Astrocyte of the hippocampus (primary cell): Measurements from ENCODE around the gene KRTAP10-12.
"Not testable (repeated sequence)": the region's sequence is repeated elsewhere in the genome, so short reads cannot be mapped to it uniquely, and the experiment has no call there.

Experiments
- DNase-seq: peaks from one replicate; pipeline ENCODE4 v3.0.0; 2011; ENCODE audit warnings: low read depth, low spot score

KRTAP10-12 gene

GRCh38 chr21:44670642-44671432, 26.1 kb upstream of the KRTAP10-12 start:
- DNase-seq = no peak

- DNase-seq = no peak
Measured at GRCh38 chr21:44671911-44672310, 25.1 kb upstream of the KRTAP10-12 start.

- no peak for DNase-seq
Measured at GRCh38 chr21:44677881-44678280, 19.1 kb upstream of the KRTAP10-12 start.

- no peak for DNase-seq
Measured at GRCh38 chr21:44681152-44681551, 15.8 kb upstream of the KRTAP10-12 start.

- no peak for DNase-seq
Measured at GRCh38 chr21:44681861-44682579, 15.0 kb upstream of the KRTAP10-12 start, which contains the start of gene KRTAP12-1. TSS of gene KRTAP12-1 (minus strand) at chr21:44682163. CDS start at chr21:44682123, 40 bp downstream.

- DNase-seq = no peak
Measured at GRCh38 chr21:44682580-44683151, 14.3 kb upstream of the KRTAP10-12 start.

- DNase-seq = no peak
Measured at GRCh38 chr21:44684077-44684476, 12.9 kb upstream of the KRTAP10-12 start.

- no peak for DNase-seq
Measured at GRCh38 chr21:44684483-44684882, 12.5 kb upstream of the KRTAP10-12 start.

- DNase-seq = not testable (repeated sequence)
Measured at GRCh38 chr21:44685050-44685449, 11.9 kb upstream of the KRTAP10-12 start.

GRCh38 chr21:44686000-44686781, 10.8 kb upstream of the KRTAP10-12 start:
- no peak for DNase-seq

- no peak for DNase-seq
Measured at GRCh38 chr21:44686843-44687561, 10.0 kb upstream of the KRTAP10-12 start.

- DNase-seq = no peak
Measured at GRCh38 chr21:44687671-44688070, 9.3 kb upstream of the KRTAP10-12 start.

- DNase-seq = not testable (repeated sequence)
Measured at GRCh38 chr21:44689740-44690139, 7.2 kb upstream of the KRTAP10-12 start.

GRCh38 chr21:44691686-44692085, 5.3 kb upstream of the KRTAP10-12 start:
- no peak for DNase-seq

- no peak for DNase-seq
Measured at GRCh38 chr21:44692798-44693512, 4.0 kb upstream of the KRTAP10-12 start.

- DNase-seq = no peak
Measured at GRCh38 chr21:44694776-44695175, 2.2 kb upstream of the KRTAP10-12 start.

- DNase-seq = no peak
Measured at GRCh38 chr21:44695184-44695583, 1.8 kb upstream of the KRTAP10-12 start.

- DNase-seq = no peak
Measured at GRCh38 chr21:44695641-44696040, 1.3 kb upstream of the KRTAP10-12 start.

GRCh38 chr21:44696572-44696971, 400 bp upstream of the KRTAP10-12 start:
- no peak for DNase-seq
